GM12878 (cell line): ENCODE measurements around the gene GCC1.

ENCODE experiments used
- CEBPZ ChIP-seq: fragments of 150-350 bp; IDR thresholded peaks from 2 replicates; pipeline ENCODE4 v1.6.1; 2016; ENCODE audit warnings: low read depth, low read length
- EP300 ChIP-seq, 2 experiments: fragments of 150-350 bp in 1 of 2; IDR thresholded peaks; 2 replicates each; pipeline ENCODE4 v1.6.1; 2011 to 2012; ENCODE audit warnings: low read depth in 2 of 2, low read length in 2 of 2, borderline replicate concordance in 1 of 2, improper control_type of control experiment in 1 of 2, inconsistent platforms in 1 of 2; ENCODE audit not compliant: control insufficient read depth in 1 of 2
- ETV6 ChIP-seq, 2 experiments: fragments of 450-650 bp in 1 of 2; IDR thresholded peaks in 1 of 2; conservative IDR thresholded peaks in 1 of 2; 2 replicates each; pipeline ENCODE4 v1.6.1; 2014; ENCODE audit warnings: antibody characterized with exemption in 1 of 2, borderline replicate concordance in 1 of 2, low read depth in 1 of 2, mild to moderate bottlenecking in 1 of 2, moderate library complexity in 1 of 2
- EZH2 ChIP-seq: IDR thresholded peaks from 2 replicates; pipeline ENCODE4 v1.6.1; 2012; ENCODE audit warnings: low read depth, mild to moderate bottlenecking, control low read depth, inconsistent platforms, low read length, borderline replicate concordance; ENCODE audit not compliant: control insufficient read depth
- MYC ChIP-seq: IDR thresholded peaks from 2 replicates; pipeline ENCODE4 v1.6.1; 2011; ENCODE audit warnings: mild to moderate bottlenecking, low read length, moderate library complexity, inconsistent platforms; ENCODE audit not compliant: insufficient read depth, insufficient replicate concordance, insufficient read length, severe bottlenecking
- NFYB ChIP-seq: IDR thresholded peaks from 2 replicates; pipeline ENCODE4 v1.6.1; 2011; ENCODE audit warnings: low read depth, mild to moderate bottlenecking, low read length, improper control_type of control experiment, moderate library complexity; ENCODE audit not compliant: insufficient read depth
- NRF1 ChIP-seq: conservative IDR thresholded peaks from 2 replicates; pipeline ENCODE4 v1.6.1; 2011; ENCODE audit warnings: mild to moderate bottlenecking, low read depth, low read length, improper control_type of control experiment
- SUPT20H ChIP-seq: IDR thresholded peaks from 2 replicates; pipeline ENCODE4 v1.6.1; 2011; ENCODE audit warnings: low read depth, mild to moderate bottlenecking, low read length, moderate library complexity, borderline replicate concordance; ENCODE audit not compliant: control insufficient read depth
- ZBTB11 ChIP-seq: fragments of 450-650 bp; formaldehyde crosslinking; IDR thresholded peaks from 2 replicates; pipeline ENCODE4 v1.5.0; 2022; ENCODE audit warnings: mild to moderate bottlenecking, missing genetic modification characterization
- ZNF217 ChIP-seq: fragments of 450-650 bp; IDR thresholded peaks from 2 replicates; pipeline ENCODE4 v1.6.1; 2017; ENCODE audit warnings: antibody characterized with exemption, mild to moderate bottlenecking
- ZSCAN29 ChIP-seq: fragments of 450-650 bp; IDR thresholded peaks from 2 replicates; pipeline ENCODE4 v1.6.1; 2017; ENCODE audit warnings: mild to moderate bottlenecking, moderate library complexity
- ZZZ3 ChIP-seq: IDR thresholded peaks from 2 replicates; pipeline ENCODE4 v1.6.1; 2011; ENCODE audit warnings: low read depth; ENCODE audit not compliant: control insufficient read depth, insufficient read length
- TF ChIP-seq, protein P1 (sequence below), 3 experiments: IDR thresholded peaks in 2 of 3; conservative IDR thresholded peaks in 1 of 3; 2 replicates each; pipeline ENCODE4 v1.5.1; 2011; ENCODE audit warnings: low read depth in 3 of 3, low read length in 3 of 3, mild to moderate bottlenecking in 3 of 3, control low read depth in 2 of 3, moderate library complexity in 2 of 3, inconsistent platforms in 1 of 3, mixed read lengths in 1 of 3; ENCODE audit not compliant: control insufficient read depth in 2 of 3, insufficient read depth in 1 of 3; ENCODE audit errors: extremely low read depth in 1 of 3
- TF ChIP-seq, protein P2 (sequence below): IDR thresholded peaks from 2 replicates; pipeline ENCODE4 v1.6.1; 2012; ENCODE audit warnings: low read depth, low read length, improper control_type of control experiment

- TF ChIP-seq, protein P1, sequence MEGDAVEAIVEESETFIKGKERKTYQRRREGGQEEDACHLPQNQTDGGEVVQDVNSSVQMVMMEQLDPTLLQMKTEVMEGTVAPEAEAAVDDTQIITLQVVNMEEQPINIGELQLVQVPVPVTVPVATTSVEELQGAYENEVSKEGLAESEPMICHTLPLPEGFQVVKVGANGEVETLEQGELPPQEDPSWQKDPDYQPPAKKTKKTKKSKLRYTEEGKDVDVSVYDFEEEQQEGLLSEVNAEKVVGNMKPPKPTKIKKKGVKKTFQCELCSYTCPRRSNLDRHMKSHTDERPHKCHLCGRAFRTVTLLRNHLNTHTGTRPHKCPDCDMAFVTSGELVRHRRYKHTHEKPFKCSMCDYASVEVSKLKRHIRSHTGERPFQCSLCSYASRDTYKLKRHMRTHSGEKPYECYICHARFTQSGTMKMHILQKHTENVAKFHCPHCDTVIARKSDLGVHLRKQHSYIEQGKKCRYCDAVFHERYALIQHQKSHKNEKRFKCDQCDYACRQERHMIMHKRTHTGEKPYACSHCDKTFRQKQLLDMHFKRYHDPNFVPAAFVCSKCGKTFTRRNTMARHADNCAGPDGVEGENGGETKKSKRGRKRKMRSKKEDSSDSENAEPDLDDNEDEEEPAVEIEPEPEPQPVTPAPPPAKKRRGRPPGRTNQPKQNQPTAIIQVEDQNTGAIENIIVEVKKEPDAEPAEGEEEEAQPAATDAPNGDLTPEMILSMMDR (IDR thresholded peaks at IDR 0.05 in 2 of 3, conservative IDR thresholded peaks at IDR 0.05 in 1 of 3; ENCODE audit: control insufficient read depth in 2 of 3, extremely low read depth in 1 of 3, insufficient read depth in 1 of 3, low read depth in 3 of 3, low read length in 3 of 3): no peak
- TF ChIP-seq ZBTB11 (no peak), SUPT20H (no peak), EZH2 (no peak), NFYB (no peak), ZNF217 (no peak), CEBPZ (no peak), EP300 (IDR thresholded peaks at IDR 0.05; ENCODE audit: borderline replicate concordance in 1 of 2, control insufficient read depth in 1 of 2, low read depth in 2 of 2, low read length in 2 of 2) (no peak), MYC (no peak), ZSCAN29 (no peak), ETV6 (conservative IDR thresholded peaks at IDR 0.05 in 1 of 2, IDR thresholded peaks at IDR 0.05 in 1 of 2; ENCODE audit: borderline replicate concordance in 1 of 2, low read depth in 1 of 2) (no peak), NRF1 (no peak), ZZZ3 (no peak)
- TF ChIP-seq, protein P2, sequence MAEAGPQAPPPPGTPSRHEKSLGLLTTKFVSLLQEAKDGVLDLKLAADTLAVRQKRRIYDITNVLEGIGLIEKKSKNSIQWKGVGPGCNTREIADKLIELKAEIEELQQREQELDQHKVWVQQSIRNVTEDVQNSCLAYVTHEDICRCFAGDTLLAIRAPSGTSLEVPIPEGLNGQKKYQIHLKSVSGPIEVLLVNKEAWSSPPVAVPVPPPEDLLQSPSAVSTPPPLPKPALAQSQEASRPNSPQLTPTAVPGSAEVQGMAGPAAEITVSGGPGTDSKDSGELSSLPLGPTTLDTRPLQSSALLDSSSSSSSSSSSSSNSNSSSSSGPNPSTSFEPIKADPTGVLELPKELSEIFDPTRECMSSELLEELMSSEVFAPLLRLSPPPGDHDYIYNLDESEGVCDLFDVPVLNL: no peak
Measured at GRCh38 chr7:127539116-127539515, 46.3 kb downstream of the GCC1 start.
